IMR-90 (cell line): Measurements from ENCODE around the gene CIAO2A. TPM values are rescaled to one million over a fixed set of nuclear protein-coding genes. Genes with fewer than 3 reads are reported as not detected.

Experiments
- ATAC-seq: fragments of 200-7000 bp; cut with Tn5 transposase; 2 replicates; pipeline ENCODE4 v1.9.1; 2020; ENCODE audit warnings: low read depth, mild to moderate bottlenecking, moderate library complexity
- BruUV-seq: library from RNA; stranded (reverse); fragments of 400-500 nt; replicated peaks from 2 replicates; lab custom pipeline; 2021; lab: Mats Ljungman, UMichigan
- CTCF ChIA-PET: fragments of 300-600 bp; formaldehyde crosslinking; extraction: SDS; loops from one replicate; lab custom pipeline; 2021; ENCODE audit warnings: antibody characterized with exemption; lab: Yijun Ruan, JAX
- POLR2A ChIA-PET: fragments of 300-600 bp; sonication (Branson Sonifier 250); formaldehyde crosslinking; loops from one replicate; lab custom pipeline; 2022; ENCODE audit warnings: antibody characterized with exemption; ENCODE audit not compliant: unreplicated experiment; lab: Charles Lee
- DNase-seq: peaks from one replicate; pipeline ENCODE4 v3.0.0; 2013
- H2AFZ ChIP-seq: replicated peaks from 2 replicates; pipeline ENCODE3; 2013; ENCODE audit warnings: low read length, mild to moderate bottlenecking; ENCODE audit not compliant: poor library complexity
- H2AK5ac ChIP-seq: 2 replicates; pipeline ENCODE4 v1.6.1; 2013; ENCODE audit warnings: low read depth, low read length, inconsistent platforms
- H2AK9ac ChIP-seq: replicated peaks from 2 replicates; pipeline ENCODE3; 2013; ENCODE audit warnings: mild to moderate bottlenecking, low read depth, low read length, moderate library complexity; ENCODE audit not compliant: poor library complexity
- H2BK120ac ChIP-seq: 2 replicates; pipeline ENCODE4 v1.6.1; 2013; ENCODE audit warnings: low read depth, low read length, inconsistent platforms
- H2BK15ac ChIP-seq: 3 replicates; pipeline ENCODE4 v1.6.1; 2013; ENCODE audit warnings: low read depth, low read length, inconsistent platforms
- H2BK20ac ChIP-seq: 2 replicates; pipeline ENCODE4 v1.6.1; 2013; ENCODE audit warnings: low read depth, mild to moderate bottlenecking, inconsistent platforms, low read length, moderate library complexity
- H2BK5ac ChIP-seq: 2 replicates; pipeline ENCODE4 v1.6.1; 2013; ENCODE audit warnings: mild to moderate bottlenecking, low read depth, low read length, inconsistent platforms; ENCODE audit not compliant: poor library complexity, severe bottlenecking
- H3K14ac ChIP-seq: replicated peaks from 2 replicates; pipeline ENCODE4 v1.6.1; 2013; ENCODE audit warnings: low read depth, low read length, inconsistent platforms
- H3K18ac ChIP-seq: 2 replicates; pipeline ENCODE4 v1.6.1; 2013; ENCODE audit warnings: low read depth, low read length, control low read depth
- H3K23ac ChIP-seq: 2 replicates; pipeline ENCODE4 v1.6.1; 2013; ENCODE audit warnings: low read depth, low read length, inconsistent platforms
- H3K27ac ChIP-seq: 2 replicates; pipeline ENCODE4 v1.5.1; 2013; ENCODE audit warnings: mild to moderate bottlenecking, control low read depth, low read length; ENCODE audit not compliant: insufficient read depth
- H3K27me3 ChIP-seq: 2 replicates; pipeline ENCODE4 v1.6.1; 2013; ENCODE audit warnings: low read length; ENCODE audit not compliant: control insufficient read depth, insufficient read depth
- H3K36me3 ChIP-seq: 2 replicates; pipeline ENCODE4 v1.6.1; 2013; ENCODE audit warnings: low read length, mixed read lengths; ENCODE audit not compliant: control insufficient read depth, insufficient read depth
- H3K4ac ChIP-seq: 2 replicates; pipeline ENCODE4 v1.6.1; 2013; ENCODE audit warnings: low read depth, low read length, inconsistent platforms
- H3K4me1 ChIP-seq: 2 replicates; pipeline ENCODE4 v1.6.1; 2013; ENCODE audit warnings: low read length, mixed read lengths; ENCODE audit not compliant: control insufficient read depth, insufficient read depth
- H3K4me2 ChIP-seq: 2 replicates; pipeline ENCODE4 v1.6.1; 2013; ENCODE audit warnings: low read depth, mild to moderate bottlenecking, control low read depth, low read length, moderate library complexity
- H3K4me3 ChIP-seq: 2 replicates; pipeline ENCODE4 v1.5.1; 2013; ENCODE audit warnings: low read depth, mild to moderate bottlenecking, control low read depth, low read length, moderate library complexity; ENCODE audit not compliant: insufficient read depth
- H3K56ac ChIP-seq: 2 replicates; pipeline ENCODE4 v1.6.1; 2013; ENCODE audit warnings: low read length, inconsistent platforms; ENCODE audit not compliant: insufficient read depth; ENCODE audit errors: extremely low read depth
- H3K79me1 ChIP-seq, 2 experiments: 2 replicates each; pipeline ENCODE4 v1.6.1; 2013; ENCODE audit warnings: low read length in 2 of 2, inconsistent platforms in 1 of 2, low read depth in 1 of 2
- H3K9ac ChIP-seq: 2 replicates; pipeline ENCODE4 v1.6.1; 2013; ENCODE audit warnings: low read depth, low read length, control low read depth
- H3K9me1 ChIP-seq: 2 replicates; pipeline ENCODE4 v1.6.1; 2013; ENCODE audit warnings: low read length, inconsistent platforms; ENCODE audit not compliant: insufficient read depth
- H3K9me3 ChIP-seq: 2 replicates; pipeline ENCODE4 v1.6.1; 2013; ENCODE audit warnings: low read length; ENCODE audit not compliant: control insufficient read depth, insufficient read depth
- H4K20me1 ChIP-seq: 2 replicates; pipeline ENCODE4 v1.6.1; 2013; ENCODE audit warnings: low read length, inconsistent platforms; ENCODE audit not compliant: insufficient read depth
- H4K5ac ChIP-seq: 2 replicates; pipeline ENCODE4 v1.6.1; 2013; ENCODE audit warnings: mild to moderate bottlenecking, low read depth, low read length, control low read depth
- H4K8ac ChIP-seq, 2 experiments: 2 replicates each; pipeline ENCODE4 v1.6.1; 2013; ENCODE audit warnings: low read depth in 2 of 2, low read length in 2 of 2, control low read depth in 1 of 2, inconsistent platforms in 1 of 2
- H4K91ac ChIP-seq: 2 replicates; pipeline ENCODE4 v1.6.1; 2013; ENCODE audit warnings: low read depth, low read length, inconsistent platforms; ENCODE audit not compliant: insufficient read depth
- CEBPB ChIP-seq: IDR thresholded peaks from 2 replicates; pipeline ENCODE4 v1.6.1; 2012; ENCODE audit warnings: low read depth, low read length, improper control_type of control experiment
- CHD1 ChIP-seq: IDR thresholded peaks from 2 replicates; pipeline ENCODE4 v1.6.1; 2012; ENCODE audit warnings: low read depth, low read length, improper control_type of control experiment
- CTCF ChIP-seq: conservative IDR thresholded peaks from 2 replicates; pipeline ENCODE4 v1.5.1; 2012; ENCODE audit warnings: mild to moderate bottlenecking, low read depth, low read length, improper control_type of control experiment
- ELK1 ChIP-seq: fragments of 150-350 bp; IDR thresholded peaks from 2 replicates; pipeline ENCODE4 v1.6.1; 2016; ENCODE audit warnings: low read depth, mild to moderate bottlenecking, low read length, moderate library complexity, borderline replicate concordance
- FOS ChIP-seq: fragments of 150-350 bp; IDR thresholded peaks from 2 replicates; pipeline ENCODE4 v1.6.1; 2016; ENCODE audit warnings: low read depth, low read length
- MAFK ChIP-seq: IDR thresholded peaks from 2 replicates; pipeline ENCODE4 v1.6.1; 2012; ENCODE audit warnings: low read depth, low read length, improper control_type of control experiment
- NFE2L2 ChIP-seq: fragments of 150-350 bp; IDR thresholded peaks from 2 replicates; pipeline ENCODE4 v1.6.1; 2016; ENCODE audit warnings: low read depth, mild to moderate bottlenecking, low read length
- POLR2A ChIP-seq: IDR thresholded peaks from 2 replicates; pipeline ENCODE4 v1.6.1; 2012; ENCODE audit warnings: mild to moderate bottlenecking, low read depth, low read length
- RAD21 ChIP-seq: IDR thresholded peaks from 2 replicates; pipeline ENCODE4 v1.6.1; 2012; ENCODE audit warnings: low read length, improper control_type of control experiment
- RCOR1 ChIP-seq: IDR thresholded peaks from 2 replicates; pipeline ENCODE4 v1.6.1; 2012; ENCODE audit warnings: mild to moderate bottlenecking, low read length, improper control_type of control experiment; ENCODE audit not compliant: insufficient replicate concordance
- RFX5 ChIP-seq: IDR thresholded peaks from 2 replicates; pipeline ENCODE4 v1.8.0; 2012; ENCODE audit warnings: low read depth, mild to moderate bottlenecking, low read length, moderate library complexity
- SMC3 ChIP-seq: fragments of 150-350 bp; IDR thresholded peaks from 2 replicates; pipeline ENCODE4 v1.6.1; 2016; ENCODE audit warnings: low read depth, mild to moderate bottlenecking, antibody characterized with exemption, low read length, moderate library complexity
- USF2 ChIP-seq: fragments of 150-350 bp; IDR thresholded peaks from 2 replicates; pipeline ENCODE4 v1.6.1; 2017; ENCODE audit warnings: mild to moderate bottlenecking, antibody characterized with exemption, low read length, low read depth
- WGBS, 2 experiments: methylation state at CpG; one replicate each; pipeline versions ENCODE4 v1.1.5 to v1.1.7; 2013; ENCODE audit warnings: missing lambda C conversion rate in 2 of 2; ENCODE audit not compliant: insufficient read length in 1 of 2; ENCODE audit errors: extremely low coverage in 2 of 2; 5-methylcytosine and 5-hydroxymethylcytosine counted together
- dilution Hi-C: fragments of 300-500 bp; cut with HindIII; formaldehyde crosslinking; loops from one replicate; pipeline ENCODE4 v1.14.3; 2018; ENCODE audit warnings: low sequenced_read_pairs; ENCODE audit not compliant: unreplicated experiment
- in situ Hi-C: fragments of 300-500 bp; cut with MboI; formaldehyde crosslinking; loops from 3 replicates; pipeline ENCODE4 v1.14.3; 2019; ENCODE audit warnings: low sequenced_read_pairs, inconsistent platforms, mixed read lengths
- intact Hi-C: fragments of 100-400 bp; cut with micrococcal nuclease; formaldehyde crosslinking; loops from 2 replicates; pipeline ENCODE4 v1.10.0; 2022
- polyA plus RNA-seq, 3 experiments: library from polyadenylated mRNA; depleted of rRNA; stranded (reverse); fragments of >200 nt; gene quantifications; 2 replicates each; pipeline ENCODE4 v1.2.3, GENCODE V29; 2012; ENCODE audit warnings: low replicate concordance in 1 of 3
- total RNA-seq: library from RNA; depleted of rRNA; stranded (reverse); fragments of >200 nt; gene quantifications from 2 replicates; pipeline ENCODE4 v1.2.3, GENCODE V29; 2012

CIAO2A gene
- total and polyA plus RNA-seq, 2 of the 4 experiments (the other 2 are of a cell fraction): 36.7 to 38.3 TPM

- no peak overlapping the region for H2BK20ac ChIP-seq
- H4K5ac ChIP-seq: no peak overlapping the region
- no CpG with 5 or more reads among the region's 2 CpGs for WGBS, 2 experiments
- TF ChIP-seq ELK1 (no peak), FOS (no peak), USF2 (no peak), CTCF (no peak), RFX5 (no peak), SMC3 (no peak), NFE2L2 (no peak), CEBPB (no peak), MAFK (no peak), POLR2A (no peak), RAD21 (no peak), RCOR1 (no peak), CHD1 (no peak)
- H3K23ac ChIP-seq: no peak overlapping the region
- H3K27me3 ChIP-seq: no peaks in the 10 kb centered on the region
- H3K79me1 ChIP-seq: peaks cover 13 to 71% of the 10 kb centered on the region in 2 experiments
- H3K4me1 ChIP-seq: 0 out of 2 replicates have a peak, but pooled peaks cover 1% of the 10 kb centered on the region
- H3K4ac ChIP-seq: no peak overlapping the region
- intact Hi-C loops (no loop called here), dilution Hi-C loops (no loop called here), in situ Hi-C loops (no loop called here)
- H2AFZ ChIP-seq: no peak overlapping the region
- 0 out of 2 replicates have a peak, but pooled peaks cover 9% of the 10 kb centered on the region for H3K9me1 ChIP-seq
- H2BK15ac ChIP-seq: no peak overlapping the region
- no peak overlapping the region for H4K91ac ChIP-seq
- H3K14ac ChIP-seq: no peak overlapping the region
- H3K18ac ChIP-seq: no peak overlapping the region
- ATAC-seq (no peak), DNase-seq (no peak)
- H3K36me3 ChIP-seq: no peaks in the 10 kb centered on the region
- H3K9ac ChIP-seq: no peak overlapping the region
- H4K20me1 ChIP-seq: peaks cover 69% of the 10 kb centered on the region
- H3K27ac ChIP-seq: no peak overlapping the region
- no peaks in the 10 kb centered on the region for H3K9me3 ChIP-seq
- H2AK9ac ChIP-seq: no peak overlapping the region
- CTCF ChIA-PET: interaction anchor here (0.5 kb wide), 1 partner anchor 135 kb away, joined by 5 read pairs; no protein-coding TSS in a partner anchor
- H2BK120ac ChIP-seq: no peak overlapping the region
- H4K8ac ChIP-seq: no peak overlapping the region
- POLR2A ChIA-PET: no interaction called here
- H3K56ac ChIP-seq: no peak overlapping the region
- BruUV-seq: no TSS peak
- no peak overlapping the region for H2AK5ac ChIP-seq
- H3K4me3 ChIP-seq: no peak overlapping the region
- H3K4me2 ChIP-seq: no peak overlapping the region
- H2BK5ac ChIP-seq: no peak overlapping the region
Measured at GRCh38 chr15:64100958-64101357, 7.3 kb upstream of the CIAO2A start.
